T-helper 1 cell treated with Interleukin-12 subunit alpha and Interleukin-12 subunit beta and Interleukin-4 antibody, amounts not matched to agents 30 ng/mL and 1 ng/mL, for 36 hours (primary cell): Measurements from ENCODE around the gene SLC39A10. TPM values are rescaled to one million over a fixed set of nuclear protein-coding genes. Genes with fewer than 3 reads are reported as not detected.
"Not testable (repeated sequence)": the region's sequence is repeated elsewhere in the genome, so short reads cannot be mapped to it uniquely, and the experiment has no call there.

ENCODE experiments used
- intact Hi-C: fragments of 100-400 bp; cut with micrococcal nuclease; formaldehyde crosslinking; loops from one replicate; pipeline ENCODE4 v1.15.1; 2024
- total RNA-seq: library from RNA; stranded (reverse); gene quantifications from 2 replicates; pipeline ENCODE4 v1.2.3, GENCODE V29; 2022

SLC39A10 gene
- total RNA-seq, 1 donor from 2014 or later = 55.8 TPM

GRCh38 chr2:195645413-195645812 is 11.6 kb upstream of the SLC39A10 start:
- intact Hi-C loops = loop anchor here (5.0 kb wide), 1 partner anchor 33 kb away; no protein-coding TSS in a partner anchor

DNA sequence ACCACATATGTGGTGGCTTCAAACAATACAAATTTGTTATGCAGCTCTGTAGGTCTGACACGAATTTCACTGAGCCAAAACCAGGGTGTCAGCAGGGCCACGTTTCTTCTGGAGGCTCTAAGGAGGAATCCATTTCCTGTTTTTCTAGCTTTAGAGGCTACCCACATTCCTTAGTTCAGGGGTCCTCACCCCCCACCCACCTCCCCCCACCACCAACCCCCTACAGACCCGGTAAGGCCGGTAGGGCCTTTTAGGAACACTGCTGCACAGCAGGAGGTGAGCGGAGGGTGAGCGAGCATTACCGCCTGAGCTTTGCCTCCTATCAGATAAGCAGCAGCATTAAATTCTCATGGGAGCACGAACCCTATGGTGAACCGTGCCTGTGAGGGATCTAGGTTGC is 10.6 kb upstream of the SLC39A10 start:
- intact Hi-C loops = loop anchor here (5.0 kb wide), 1 partner anchor 34 kb away; no protein-coding TSS in a partner anchor

GRCh38 chr2:195647302-195647701 is 9.7 kb upstream of the SLC39A10 start:
- intact Hi-C loops = loop anchor here (5.0 kb wide), 1 partner anchor 35 kb away; no protein-coding TSS in a partner anchor

GRCh38 chr2:195648370-195648769 is 8.7 kb upstream of the SLC39A10 start:
- intact Hi-C loops = loop anchor here (1.0 to 5.0 kb wide), 3 partner anchors 8 to 1786 kb away; partner anchors contain the start of gene SF3B1

DNA sequence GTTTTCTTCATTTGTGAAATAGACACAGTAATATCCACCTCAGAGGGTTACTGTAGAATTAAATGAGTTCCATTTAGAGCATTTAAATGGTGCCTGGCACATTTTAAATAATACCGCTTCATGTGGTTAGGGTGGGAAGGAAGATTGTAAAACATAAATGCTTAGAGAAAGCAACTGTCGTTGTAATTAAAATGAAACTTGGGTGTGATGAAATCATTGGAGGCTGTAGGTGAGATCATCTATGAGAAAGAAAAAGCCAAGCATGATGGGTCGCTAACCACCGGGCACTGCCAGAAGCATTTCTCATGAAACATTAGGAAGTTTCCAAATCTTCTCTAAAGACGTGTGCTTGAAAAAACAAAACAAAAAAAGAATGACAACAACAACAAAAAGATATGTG is 8.2 kb upstream of the SLC39A10 start:
- intact Hi-C loops = loop anchor here (1.0 to 5.0 kb wide), 3 partner anchors 8 to 1786 kb away; partner anchors contain the start of gene SF3B1

- intact Hi-C loops = loop anchor here (2.0 to 5.0 kb wide), 2 partner anchors 37 to 1785 kb away; partner anchors contain the start of gene SF3B1
Observed at GRCh38 chr2:195649629-195650190, 7.3 kb upstream of the SLC39A10 start.

- intact Hi-C loops = no loop called here
Observed at GRCh38 chr2:195651046-195651445, 6.0 kb upstream of the SLC39A10 start.

GRCh38 chr2:195652911-195653310 is 4.1 kb upstream of the SLC39A10 start:
- intact Hi-C loops = no loop called here

DNA sequence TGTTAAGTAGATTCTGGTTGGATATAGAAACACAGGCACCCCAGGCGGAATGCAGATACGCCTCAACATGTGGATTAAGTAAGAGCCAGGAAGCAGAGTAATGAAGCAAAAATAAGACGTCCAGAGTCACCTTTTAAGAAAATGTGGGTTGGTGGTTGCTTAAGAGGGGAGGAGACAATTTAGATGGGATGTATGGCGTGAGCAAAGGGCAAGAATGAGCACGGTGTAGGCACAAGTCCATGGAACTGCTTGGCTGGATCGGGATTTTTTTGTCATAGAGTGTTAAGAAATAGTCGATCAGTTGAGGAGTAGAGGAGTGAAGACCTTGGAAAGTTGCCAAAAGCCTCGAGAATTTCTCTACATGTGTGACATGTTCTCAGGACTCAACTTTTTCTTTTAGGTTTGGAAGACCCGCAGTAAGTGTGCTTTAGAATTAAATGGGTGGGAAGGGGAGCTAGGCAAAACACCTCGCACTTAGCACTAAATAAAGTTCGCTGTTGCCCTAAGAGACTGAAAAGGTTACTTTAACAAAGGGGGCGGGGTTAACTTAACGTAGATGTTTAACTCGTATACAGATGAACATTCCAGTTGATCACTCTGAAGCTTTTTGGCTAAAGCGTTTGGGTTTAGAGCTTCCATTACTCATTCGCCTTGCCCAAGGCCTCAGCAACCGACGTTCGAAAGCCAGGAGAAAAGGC is 716 bp upstream of the SLC39A10 start:
- intact Hi-C loops = loop anchor here (1.0 to 5.0 kb wide), 5 partner anchors 8 to 1861 kb away; partner anchors contain the start of gene MOB4

DNA sequence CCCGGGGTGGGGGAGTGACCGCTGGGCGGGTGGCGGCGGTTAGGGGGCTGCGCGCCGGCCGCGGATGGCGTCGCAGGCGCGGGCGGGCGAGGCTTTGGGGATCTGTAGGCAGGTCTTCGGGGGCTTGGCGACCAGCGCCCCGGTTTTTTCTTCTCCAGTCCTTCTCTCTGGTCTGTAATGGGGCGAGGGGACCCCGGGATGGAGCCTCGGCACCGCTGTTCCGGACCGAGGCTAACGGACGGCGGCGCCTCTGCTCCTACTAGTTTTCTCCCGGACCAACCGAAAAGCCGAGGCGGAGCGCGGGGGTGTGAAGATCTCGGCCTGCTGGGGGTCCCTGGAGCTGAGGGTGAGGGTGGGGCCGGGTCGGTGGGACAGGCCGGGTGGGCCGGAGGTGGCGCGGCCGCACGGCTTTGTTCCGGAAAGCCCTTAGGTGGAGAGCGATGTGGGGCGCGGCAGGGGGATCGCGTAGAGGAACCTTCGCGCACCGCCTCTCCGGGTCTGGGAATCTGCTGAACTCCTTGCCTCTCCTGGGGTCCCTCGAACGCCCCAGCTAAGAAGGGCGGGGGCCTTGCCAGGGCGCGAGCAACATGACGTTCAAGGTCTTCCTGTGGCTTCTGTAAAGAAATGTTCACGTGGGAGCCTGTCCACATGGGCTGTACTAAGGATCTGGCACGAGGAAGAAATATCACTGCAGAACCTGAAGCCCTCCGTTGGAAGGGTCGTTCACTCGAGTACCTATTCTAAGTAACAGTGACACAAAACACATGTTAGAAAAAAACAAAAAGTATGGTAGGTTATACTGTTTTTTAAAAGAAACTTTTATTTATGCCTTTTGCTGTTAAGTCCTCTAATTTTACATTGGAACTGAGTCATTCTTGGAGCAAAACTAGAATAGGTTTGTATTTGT is 861 bp downstream of the SLC39A10 start:
- intact Hi-C loops = loop anchor here (1.0 to 5.0 kb wide), 11 partner anchors 94 to 1859 kb away; partner anchors contain the start of genes CCDC150, COQ10B, MOB4 and STK17B

- intact Hi-C loops = loop anchor here (1.0 to 5.0 kb wide), 7 partner anchors 512 to 1859 kb away; partner anchors contain the start of genes COQ10B, MOB4 and STK17B
Observed at GRCh38 chr2:195658541-195658890, 1.5 kb downstream of the SLC39A10 start.

DNA sequence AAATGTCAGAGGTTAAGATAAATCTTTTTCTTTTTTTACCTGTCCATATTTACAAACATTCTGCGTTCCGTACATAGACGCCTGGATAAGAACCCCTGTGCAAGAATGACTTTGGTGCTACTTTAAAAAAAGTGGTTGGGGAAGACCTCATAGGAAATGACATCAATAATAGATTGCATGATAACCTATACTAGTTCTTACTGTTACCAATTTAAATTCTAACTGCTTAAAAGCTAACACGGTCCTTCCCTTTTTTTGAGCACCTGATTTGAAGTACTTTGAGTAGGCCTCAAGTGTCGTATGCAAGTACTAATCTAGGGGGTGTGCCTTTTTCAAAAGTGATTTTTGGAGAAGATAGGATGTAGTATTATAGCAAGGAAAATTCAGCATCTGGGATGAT is 2.1 kb downstream of the SLC39A10 start:
- intact Hi-C loops = loop anchor here (1.0 to 5.0 kb wide), 8 partner anchors 100 to 1858 kb away; partner anchors contain the start of genes COQ10B, MOB4 and STK17B

GRCh38 chr2:195659982-195660890 is 3.2 kb downstream of the SLC39A10 start:
- intact Hi-C loops = loop anchor here (1.0 to 5.0 kb wide), 17 partner anchors 84 to 1857 kb away; partner anchors contain the start of genes COQ10B, DNAH7, MOB4 and STK17B

- intact Hi-C loops = no loop called here
Observed at GRCh38 chr2:195662138-195662537, 5.1 kb downstream of the SLC39A10 start.

- intact Hi-C loops = no loop called here
Observed at GRCh38 chr2:195663007-195663406, 6.0 kb downstream of the SLC39A10 start.

- intact Hi-C loops = loop anchor here (1.0 kb wide), 1 partner anchor 404 kb away; the partner anchor contains the start of gene DNAH7
Observed at GRCh38 chr2:195664528-195664927, 7.5 kb downstream of the SLC39A10 start.

DNA sequence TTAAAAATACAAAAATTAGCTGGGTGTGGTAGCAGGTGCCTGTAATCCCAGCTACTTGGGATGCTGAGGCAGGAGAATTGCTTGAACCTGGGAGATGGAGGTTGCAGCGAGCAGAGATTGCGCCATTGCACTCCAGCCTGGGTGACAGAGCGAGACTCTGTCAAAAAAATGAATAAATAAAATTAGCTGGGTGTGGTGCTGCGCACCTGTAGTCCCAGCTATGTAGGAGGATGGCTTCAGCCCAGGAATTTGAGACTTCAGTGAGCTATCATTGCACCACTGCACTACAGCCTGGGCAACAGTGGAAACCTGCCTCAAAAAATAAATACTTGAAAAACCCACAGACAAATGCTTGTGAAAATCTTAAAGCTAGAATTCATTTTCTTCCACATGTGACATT is 8.1 kb downstream of the SLC39A10 start:
- intact Hi-C loops = not testable (repeated sequence)

GRCh38 chr2:195666113-195666712 is 9.2 kb downstream of the SLC39A10 start:
- intact Hi-C loops = no loop called here

DNA sequence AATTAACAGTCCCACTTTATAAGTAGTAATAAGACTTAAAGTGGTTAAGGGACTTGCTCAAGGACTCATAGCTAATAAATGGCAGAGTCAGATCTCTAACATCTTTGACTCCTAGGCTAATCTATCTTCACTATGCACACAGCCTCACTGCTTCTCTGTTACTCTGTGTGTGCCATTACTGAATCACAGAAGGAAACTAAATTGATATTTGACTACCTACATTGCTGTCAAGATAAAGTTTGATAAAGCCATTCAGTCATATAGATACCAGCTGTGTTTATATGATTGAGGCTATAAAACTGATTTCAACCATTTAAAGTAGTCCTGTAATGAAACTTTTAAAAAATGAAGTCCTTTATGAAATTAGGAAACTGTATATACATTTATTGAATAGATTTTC is 10.9 kb downstream of the SLC39A10 start:
- intact Hi-C loops = no loop called here

- intact Hi-C loops = no loop called here
Observed at GRCh38 chr2:195670191-195670590, 13.2 kb downstream of the SLC39A10 start.
